ENCODE data around the gene SIRT1. TPM values are rescaled to one million over a fixed set of nuclear protein-coding genes. Genes with fewer than 3 reads are reported as not detected.
A peak's percentile ranks its signal among the peaks of the same experiment; 100 is the strongest.
"Not testable (repeated sequence)": the region's sequence is repeated elsewhere in the genome, so short reads cannot be mapped to it uniquely, and the experiment has no call there.

SIRT1 gene
- polyA plus RNA-seq = 10 to 100 TPM in 1 of 3 donors, 1 to 10 TPM in 2; 3.4 to 16.2 (median 7.3) TPM

- peak within 1 kb of the TSS; percentile 85 to 99 (median 95) for H3K4me3 Mint-ChIP-seq
- peak within 1 kb of the TSS; percentile 91 to 97 (median 94) for H3K27ac Mint-ChIP-seq
- H3K27me3 Mint-ChIP-seq (ENCODE audit: low read depth in 3 of 3) = peaks cover 15 to 22% (median 18%) of the 10 kb centered on the region in 3 donors
- peaks cover 32 to 49% of the 10 kb centered on the region in 2 donors for H3K4me1 Mint-ChIP-seq
- peak; percentile 93 to 96 (median 95) for DNase-seq
- peaks cover 13 to 22% (median 18%) of the 10 kb centered on the region in 3 donors for H3K36me3 Mint-ChIP-seq
- H3K9me3 Mint-ChIP-seq = no peaks in the 10 kb centered on the region
Observed at GRCh38 chr10:67884313-67884841, at the start of gene SIRT1. SIRT1 (plus strand) TSS chr10:67884656; CDS start chr10:67884722, 66 bp downstream.

DNA sequence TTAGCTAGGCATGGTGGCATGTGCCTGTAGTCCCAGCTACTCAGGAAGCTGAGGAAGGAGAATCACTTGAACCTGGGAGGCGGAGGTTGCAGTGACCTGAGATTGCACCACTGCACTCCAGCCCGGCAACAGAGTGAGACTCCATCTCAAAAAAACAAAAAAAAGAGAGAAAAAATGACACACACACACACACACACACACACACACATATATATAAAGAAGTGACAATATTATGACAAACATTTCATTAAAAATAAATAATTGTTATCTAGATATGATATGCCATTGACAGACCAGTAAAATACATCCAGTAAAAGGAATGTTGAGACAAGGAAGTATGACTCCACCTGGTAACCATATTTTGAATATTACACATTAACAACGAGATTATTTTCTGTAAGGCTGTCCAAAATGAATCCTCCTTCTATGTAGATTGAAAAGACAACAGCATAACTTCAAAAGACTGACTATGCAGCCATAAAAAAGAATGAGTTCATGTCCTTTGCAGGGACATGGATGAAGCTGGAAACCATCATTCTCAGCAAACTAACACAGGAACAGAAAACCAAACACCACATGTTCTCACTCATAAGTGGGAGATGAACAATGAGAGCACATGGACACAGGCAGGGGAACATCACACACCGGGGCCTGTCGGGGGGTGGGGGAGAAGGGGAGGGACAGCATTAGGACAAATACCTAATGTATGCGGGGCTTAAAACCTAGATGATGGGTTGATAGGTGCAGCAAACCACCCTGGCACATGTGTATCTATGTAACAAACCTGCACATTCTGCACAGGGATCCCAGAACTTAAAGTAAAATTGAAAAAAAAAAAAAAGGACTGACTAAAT lies 48.7 kb upstream of the SIRT1 start:
- not testable (repeated sequence) for H3K4me1 Mint-ChIP-seq; H3K27ac Mint-ChIP-seq; H3K27me3 Mint-ChIP-seq (ENCODE audit: low read depth in 3 of 3); H3K36me3 Mint-ChIP-seq; H3K9me3 Mint-ChIP-seq; H3K4me3 Mint-ChIP-seq; DNase-seq

DNA sequence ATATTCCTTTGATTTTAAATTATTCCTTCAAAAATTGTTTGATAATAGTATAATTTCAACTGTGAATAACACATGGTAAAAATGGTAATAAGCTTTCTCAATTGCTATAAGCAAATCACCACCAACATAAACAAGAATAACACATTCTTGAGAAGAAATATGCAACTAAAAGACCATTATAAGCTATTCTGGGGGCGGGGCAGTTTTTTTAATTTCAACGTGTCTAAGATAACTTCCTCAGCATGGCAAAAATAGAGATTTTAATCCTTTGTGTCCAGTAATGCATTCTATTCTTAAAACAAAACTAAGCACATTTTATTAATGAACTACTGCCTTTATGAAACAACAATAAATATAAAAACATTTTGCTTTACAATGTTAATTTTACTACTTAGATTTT lies 48.0 kb upstream of the SIRT1 start:
- H3K27ac Mint-ChIP-seq = no peak overlapping the region
- DNase-seq = no peak
- H3K9me3 Mint-ChIP-seq = peaks cover 0 to 2% (median 0%) of the 10 kb centered on the region in 6 donors
- H3K4me1 Mint-ChIP-seq = no peaks in the 10 kb centered on the region
- H3K4me3 Mint-ChIP-seq = no peak overlapping the region
- H3K36me3 Mint-ChIP-seq = no peaks in the 10 kb centered on the region
- H3K27me3 Mint-ChIP-seq (ENCODE audit: low read depth in 3 of 3) = peaks cover 0 to 2% (median 0%) of the 10 kb centered on the region in 3 donors

DNA sequence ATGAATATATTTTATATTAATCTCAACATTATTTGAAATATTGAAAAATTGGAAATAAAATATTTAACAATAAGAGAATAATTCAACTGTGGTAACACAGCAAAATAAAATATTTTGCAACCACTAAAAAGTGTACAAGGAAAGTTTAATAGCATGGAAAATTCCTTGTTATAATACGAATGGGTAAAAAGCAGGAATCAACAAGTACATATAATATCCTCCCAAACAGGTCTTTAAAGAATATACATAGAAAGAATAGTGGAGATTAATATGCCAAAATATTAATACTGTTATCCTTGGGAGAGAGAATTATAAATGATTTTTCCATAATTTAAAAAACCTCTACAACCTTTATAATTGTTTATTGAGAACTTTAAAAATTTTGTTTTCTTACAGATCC lies 47.5 kb upstream of the SIRT1 start:
- Mint-ChIP-seq H3K4me3 (no peak overlapping the region), H3K4me1 (no peaks in the 10 kb centered on the region), H3K9me3 (peaks cover 0 to 5% (median 0%) of the 10 kb centered on the region in 6 donors), H3K27me3 (ENCODE audit: low read depth in 3 of 3) (peaks cover 0 to 2% (median 0%) of the 10 kb centered on the region in 3 donors), H3K27ac (no peak overlapping the region), H3K36me3 (no peaks in the 10 kb centered on the region)
- DNase-seq = no peak

DNA sequence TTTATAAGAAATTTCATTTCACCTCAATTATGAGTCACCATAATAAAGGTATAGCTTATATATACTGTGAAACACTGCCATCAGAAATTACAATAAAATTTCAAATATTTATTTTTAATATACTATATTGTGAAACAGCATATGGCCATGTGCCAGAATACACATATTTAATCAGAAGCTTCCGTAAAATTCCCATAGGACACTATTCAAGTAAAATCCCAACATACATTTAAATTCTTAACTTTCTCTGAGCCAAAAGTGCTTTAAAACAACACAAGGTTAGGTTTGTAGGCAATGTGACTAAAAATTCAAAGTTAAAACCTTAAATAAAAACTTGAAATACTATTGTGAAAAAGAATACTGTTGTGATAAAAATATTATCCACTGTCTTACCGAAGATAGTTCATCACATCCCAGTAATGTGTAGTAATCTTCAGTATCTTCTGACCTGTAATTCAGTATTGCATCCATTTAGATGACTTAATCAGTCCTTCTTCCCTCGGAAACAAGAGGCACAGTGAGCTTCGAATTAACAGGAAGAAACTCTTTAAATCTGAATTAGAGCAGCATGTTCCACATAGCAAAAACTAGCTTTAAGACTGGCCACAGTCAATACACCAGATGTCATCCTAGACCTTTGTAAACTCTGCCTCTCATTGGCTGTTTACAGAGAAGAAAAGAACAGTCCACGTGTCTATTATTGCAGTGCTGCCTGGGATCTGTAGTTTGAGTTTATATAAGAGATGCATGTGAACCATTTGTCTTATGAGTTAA lies 46.7 kb upstream of the SIRT1 start, which contains the start of gene DNAJC12:
TSS of gene DNAJC12 (minus strand) at position 648 of the 774 bp plus-strand sequence. CDS start at position 471, 177 bp downstream.
- Mint-ChIP-seq H3K36me3 (no peaks in the 10 kb centered on the region), H3K9me3 (peaks cover 0 to 9% (median 0%) of the 10 kb centered on the region in 6 donors), H3K4me3 (no peak within 1 kb of the TSS), H3K27ac (no peak within 1 kb of the TSS), H3K27me3 (ENCODE audit: low read depth in 3 of 3) (peaks cover 0 to 2% (median 0%) of the 10 kb centered on the region in 3 donors), H3K4me1 (no peaks in the 10 kb centered on the region)
- no peak for DNase-seq

DNA sequence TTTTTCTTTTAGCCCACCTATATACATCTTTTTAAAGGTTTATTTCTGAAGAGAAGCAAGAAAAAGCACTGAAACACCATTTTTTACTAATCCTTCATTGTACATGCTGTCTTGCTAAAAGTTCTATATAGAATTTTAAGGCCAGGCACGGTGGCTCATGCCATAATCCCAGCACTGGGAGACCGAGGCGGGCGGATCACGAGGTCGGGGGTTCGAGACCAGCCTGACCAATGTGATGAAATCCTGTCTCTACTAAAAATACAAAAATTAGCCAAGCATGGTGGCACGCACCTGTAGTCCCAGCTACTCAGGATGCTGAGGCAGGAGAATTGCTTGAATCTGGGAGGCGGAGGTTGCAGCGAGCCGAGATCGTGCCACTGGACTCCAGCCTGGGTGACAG lies 44.9 kb upstream of the SIRT1 start:
- H3K9me3 Mint-ChIP-seq; H3K27ac Mint-ChIP-seq; H3K4me3 Mint-ChIP-seq; H3K27me3 Mint-ChIP-seq (ENCODE audit: low read depth in 3 of 3); H3K4me1 Mint-ChIP-seq; DNase-seq; H3K36me3 Mint-ChIP-seq: not testable (repeated sequence)

DNA sequence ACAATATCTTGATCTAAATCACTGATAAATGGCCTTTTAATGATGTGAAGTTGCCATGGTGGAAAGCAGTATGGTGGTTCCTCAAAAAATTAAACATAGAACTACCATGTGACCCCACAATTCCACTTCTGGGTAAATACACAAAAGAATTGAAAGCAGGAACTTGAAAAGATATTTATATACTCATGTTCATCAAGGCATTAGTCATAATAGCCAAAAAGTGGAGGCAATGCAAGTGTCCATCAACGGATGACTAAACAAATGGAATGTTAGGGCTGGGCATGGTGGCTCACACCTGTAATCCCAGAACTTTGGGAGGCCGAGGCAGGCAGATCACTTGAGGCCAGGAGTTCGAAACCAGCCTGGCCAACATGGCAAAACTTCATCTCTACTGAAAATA lies 44.5 kb upstream of the SIRT1 start:
- no peak overlapping the region for H3K27ac Mint-ChIP-seq
- H3K27me3 Mint-ChIP-seq (ENCODE audit: low read depth in 3 of 3) = peaks cover 0 to 2% (median 2%) of the 10 kb centered on the region in 3 donors
- no peak overlapping the region for H3K4me3 Mint-ChIP-seq
- peaks cover 0 to 9% (median 0%) of the 10 kb centered on the region in 6 donors for H3K9me3 Mint-ChIP-seq
- H3K4me1 Mint-ChIP-seq = no peaks in the 10 kb centered on the region
- DNase-seq = no peak
- peaks cover 0 to 5% (median 0%) of the 10 kb centered on the region in 3 donors for H3K36me3 Mint-ChIP-seq

DNA sequence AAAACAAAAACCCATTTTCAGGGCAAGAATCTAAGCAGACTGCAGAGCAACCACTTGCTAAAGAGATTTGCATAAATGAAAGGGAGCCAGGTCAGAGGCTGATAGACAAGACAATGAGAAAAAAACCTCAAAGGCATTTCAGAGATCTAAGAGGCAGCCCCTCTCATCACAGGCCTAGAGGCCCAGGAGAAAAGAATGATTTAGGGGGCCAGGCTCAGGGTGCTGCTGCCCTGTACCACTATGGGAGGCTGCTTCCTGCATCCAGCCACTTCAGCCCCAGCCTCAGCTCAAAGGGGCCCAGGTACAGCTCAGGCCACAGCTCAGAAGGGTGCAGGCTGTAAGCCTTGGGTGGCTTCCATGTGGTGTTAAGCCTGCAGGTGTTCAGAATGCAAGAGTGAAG lies 42.7 kb upstream of the SIRT1 start:
- Mint-ChIP-seq H3K27me3 (ENCODE audit: low read depth in 3 of 3) (peaks cover 0 to 5% (median 2%) of the 10 kb centered on the region in 3 donors), H3K4me1 (no peaks in the 10 kb centered on the region), H3K27ac (no peak overlapping the region), H3K4me3 (no peak overlapping the region), H3K9me3 (peaks cover 0 to 9% (median 0%) of the 10 kb centered on the region in 6 donors), H3K36me3 (peaks cover 0 to 5% (median 0%) of the 10 kb centered on the region in 3 donors)
- DNase-seq = no peak

DNA sequence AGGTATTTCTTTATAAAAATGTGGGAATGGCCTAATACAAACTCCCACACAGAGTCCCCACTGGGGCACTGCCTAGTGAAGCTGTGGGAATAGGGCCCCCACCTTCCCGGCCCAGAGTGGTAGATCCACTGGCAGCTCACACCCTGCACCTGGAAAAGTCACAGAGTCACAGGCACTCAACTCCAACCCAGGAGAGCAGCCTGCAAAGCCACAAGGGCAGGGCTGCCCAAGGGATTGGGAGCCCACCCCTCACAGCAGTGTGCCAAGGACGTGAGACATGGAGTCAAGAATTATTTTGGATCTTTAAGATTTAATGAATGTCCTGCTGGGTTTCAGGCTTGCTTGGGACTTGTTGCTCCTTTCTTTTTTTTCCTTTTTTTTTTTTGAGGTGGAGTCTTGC lies 41.2 kb upstream of the SIRT1 start:
- Mint-ChIP-seq H3K9me3 (peaks cover 0 to 9% (median 0%) of the 10 kb centered on the region in 6 donors), H3K36me3 (peaks cover 0 to 5% (median 0%) of the 10 kb centered on the region in 3 donors), H3K4me1 (no peaks in the 10 kb centered on the region), H3K27ac (no peak overlapping the region), H3K4me3 (no peak overlapping the region), H3K27me3 (ENCODE audit: low read depth in 3 of 3) (peaks cover 0 to 8% (median 2%) of the 10 kb centered on the region in 3 donors)
- no peak for DNase-seq

DNA sequence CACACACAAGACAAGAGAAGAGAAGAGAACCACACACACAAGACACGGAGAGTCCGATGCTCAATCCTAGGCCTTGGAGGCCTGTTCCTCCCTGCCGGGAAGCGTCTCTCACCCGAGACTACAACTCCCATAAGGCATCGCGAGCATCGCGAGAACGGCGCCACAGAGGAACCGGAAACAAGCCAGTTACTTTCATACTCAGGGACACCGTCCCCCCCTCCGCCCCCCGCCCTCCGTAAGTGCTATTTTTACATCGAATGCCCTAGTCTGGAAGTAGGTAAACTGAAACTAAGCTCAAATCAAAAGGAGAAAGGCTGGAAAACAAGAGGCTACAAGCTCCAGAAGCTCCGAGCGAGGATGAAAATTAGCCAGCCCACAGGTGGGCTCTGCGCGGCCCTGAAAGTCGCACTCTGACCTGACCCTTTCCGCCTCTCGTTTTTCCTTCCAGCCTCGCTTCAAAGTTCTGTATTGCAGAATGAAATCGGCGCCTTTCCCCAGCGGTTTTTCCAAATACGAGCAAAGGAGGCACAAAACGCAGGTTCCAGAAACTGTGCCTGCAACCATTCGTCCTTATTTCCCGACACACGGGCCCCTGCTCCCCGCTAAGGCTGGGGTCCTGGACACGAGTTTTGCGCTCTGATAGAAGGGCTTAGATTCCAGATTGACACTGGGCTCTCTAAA lies 35.0 kb upstream of the SIRT1 start:
- Mint-ChIP-seq H3K4me3 (peak overlapping the region; percentile 91 to 97 (median 96)), H3K36me3 (peaks cover 0 to 3% (median 0%) of the 10 kb centered on the region in 3 donors), H3K4me1 (peaks cover 10 to 19% of the 10 kb centered on the region in 2 donors), H3K27ac (peak overlapping the region; percentile 88 to 97 (median 96)), H3K27me3 (ENCODE audit: low read depth in 3 of 3) (peaks cover 1 to 9% (median 2%) of the 10 kb centered on the region in 3 donors), H3K9me3 (peaks cover 0 to 2% (median 0%) of the 10 kb centered on the region in 6 donors)
- peak; percentile 83 to 89 (median 87) for DNase-seq

DNA sequence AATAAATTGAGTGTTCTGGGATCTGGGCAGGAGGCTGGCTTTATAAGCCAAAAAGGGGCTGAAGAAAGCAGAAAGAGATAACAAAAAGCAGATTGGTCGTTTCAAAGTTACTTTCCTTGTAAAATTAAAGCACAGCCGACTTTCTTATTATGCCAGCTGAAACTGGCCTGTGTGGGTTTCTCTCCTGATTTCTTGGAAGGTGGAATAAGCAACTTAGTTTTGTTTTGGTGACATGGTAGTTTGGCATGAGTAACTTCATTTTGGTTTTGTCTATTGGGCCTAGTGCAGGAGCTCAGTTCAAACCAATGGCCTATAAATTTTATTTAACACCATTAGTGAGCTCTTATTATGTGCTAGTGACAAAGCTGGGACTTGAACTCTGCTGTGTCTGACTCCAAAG lies 33.3 kb upstream of the SIRT1 start:
- H3K9me3 Mint-ChIP-seq = peaks cover 0 to 2% (median 0%) of the 10 kb centered on the region in 6 donors
- no peak overlapping the region for H3K27ac Mint-ChIP-seq
- H3K36me3 Mint-ChIP-seq = peaks cover 0 to 3% (median 0%) of the 10 kb centered on the region in 3 donors
- peaks cover 1 to 6% (median 2%) of the 10 kb centered on the region in 3 donors for H3K27me3 Mint-ChIP-seq (ENCODE audit: low read depth in 3 of 3)
- no peak for DNase-seq
- peaks cover 11 to 19% of the 10 kb centered on the region in 2 donors for H3K4me1 Mint-ChIP-seq
- H3K4me3 Mint-ChIP-seq = peak overlapping the region; percentile 16 to 97 (median 55)

GRCh38 chr10:67852761-67853160 lies 31.7 kb upstream of the SIRT1 start:
- peaks cover 0 to 2% (median 0%) of the 10 kb centered on the region in 6 donors for H3K9me3 Mint-ChIP-seq
- peaks cover 11 to 19% of the 10 kb centered on the region in 2 donors for H3K4me1 Mint-ChIP-seq
- DNase-seq = no peak
- no peak overlapping the region for H3K27ac Mint-ChIP-seq
- peaks cover 1 to 5% (median 2%) of the 10 kb centered on the region in 3 donors for H3K27me3 Mint-ChIP-seq (ENCODE audit: low read depth in 3 of 3)
- H3K36me3 Mint-ChIP-seq = peaks cover 0 to 3% (median 0%) of the 10 kb centered on the region in 3 donors
- H3K4me3 Mint-ChIP-seq = no peak overlapping the region

GRCh38 chr10:67853512-67853911 lies 30.9 kb upstream of the SIRT1 start:
- Mint-ChIP-seq H3K36me3 (peaks cover 0 to 3% (median 0%) of the 10 kb centered on the region in 3 donors), H3K4me3 (no peak overlapping the region), H3K9me3 (peaks cover 0 to 2% (median 0%) of the 10 kb centered on the region in 6 donors), H3K4me1 (peaks cover 11 to 19% of the 10 kb centered on the region in 2 donors), H3K27me3 (ENCODE audit: low read depth in 3 of 3) (peaks cover 1 to 3% (median 2%) of the 10 kb centered on the region in 3 donors), H3K27ac (no peak overlapping the region)
- DNase-seq = no peak

Measured in immature natural killer cell (primary cell).